Naive thymus-derived CD4-positive, alpha-beta T cell (primary cell): ENCODE measurements around the gene COMMD8. TPM values are rescaled to one million over a fixed set of nuclear protein-coding genes. Genes with fewer than 3 reads are reported as not detected.

Experiments used
- ATAC-seq: fragments of 150-1000 bp; cut with Tn5 transposase; 2 replicates; pipeline ENCODE4 v1.10.0; 2021; ENCODE audit warnings: mild to moderate bottlenecking, moderate library complexity
- CTCF ChIA-PET: fragments of 350-600 bp; sonication (Branson Sonifier 250); formaldehyde crosslinking; loops from one replicate; lab custom pipeline; 2021; ENCODE audit warnings: antibody characterized with exemption; lab: Charles Lee
- POLR2A ChIA-PET: fragments of 350-600 bp; sonication (Branson Sonifier 250); formaldehyde crosslinking; loops from one replicate; lab custom pipeline; 2021; ENCODE audit warnings: antibody characterized with exemption, inconsistent platforms; lab: Charles Lee
- DNase-seq, 9 donors: peaks; one replicate each; pipeline versions ENCODE4 v3.0.0 to v3.0.0-alpha.2; 2020 to 2022; ENCODE audit warnings: mixed read lengths in 1 of 9
- H3K27ac ChIP-seq: one replicate; pipeline ENCODE4 v1.7.0; 2013; ENCODE audit warnings: mild to moderate bottlenecking, low read depth, low read length, moderate library complexity
- H3K27me3 ChIP-seq, 2 donors: one replicate each; pipeline ENCODE4 v1.7.0; 2013; ENCODE audit warnings: low read length in 2 of 2, mild to moderate bottlenecking in 2 of 2, moderate library complexity in 2 of 2; ENCODE audit not compliant: control insufficient read depth in 2 of 2, insufficient read depth in 2 of 2
- H3K36me3 ChIP-seq, 3 experiments: 1 replicate in 2 of 3; 2 replicates in 1 of 3; pipeline ENCODE4 v1.7.0; 2013; ENCODE audit warnings: low read length in 3 of 3, mild to moderate bottlenecking in 3 of 3, moderate library complexity in 1 of 3; ENCODE audit not compliant: insufficient read depth in 3 of 3, control insufficient read depth in 2 of 3
- H3K4me1 ChIP-seq, 2 donors: one replicate each; pipeline ENCODE4 v1.7.0; 2013; ENCODE audit warnings: low read length in 2 of 2, mild to moderate bottlenecking in 2 of 2, moderate library complexity in 1 of 2; ENCODE audit not compliant: control insufficient read depth in 2 of 2, insufficient read depth in 2 of 2
- H3K4me3 ChIP-seq: 2 replicates; pipeline ENCODE4 v1.7.0; 2013; ENCODE audit warnings: mild to moderate bottlenecking, low read length
- H3K9me3 ChIP-seq, 3 experiments: 1 replicate in 2 of 3; 2 replicates in 1 of 3; pipeline ENCODE4 v1.7.0; 2013; ENCODE audit warnings: low read length in 3 of 3; ENCODE audit not compliant: control insufficient read depth in 2 of 3
- H3K27ac Mint-ChIP-seq, 9 donors: one replicate each; pipeline ENCODE4 v1.8.0; 2020 to 2022; ENCODE audit warnings: mixed read lengths in 9 of 9, mild to moderate bottlenecking in 8 of 9, moderate library complexity in 5 of 9, inconsistent platforms in 2 of 9
- H3K27me3 Mint-ChIP-seq, 5 donors: one replicate each; pipeline ENCODE4 v1.8.0; 2021 to 2022; ENCODE audit warnings: mixed read lengths in 5 of 5, mild to moderate bottlenecking in 1 of 5
- H3K36me3 Mint-ChIP-seq, 5 donors: one replicate each; pipeline ENCODE4 v1.8.0; 2020 to 2022; ENCODE audit warnings: mixed read lengths in 5 of 5, mild to moderate bottlenecking in 3 of 5, inconsistent platforms in 1 of 5
- H3K4me1 Mint-ChIP-seq, 7 donors: one replicate each; pipeline ENCODE4 v1.8.0; 2020 to 2022; ENCODE audit warnings: mixed read lengths in 7 of 7, mild to moderate bottlenecking in 3 of 7, inconsistent platforms in 1 of 7
- H3K4me3 Mint-ChIP-seq, 10 donors: one replicate each; pipeline ENCODE4 v1.8.0; 2020 to 2022; ENCODE audit warnings: mild to moderate bottlenecking in 10 of 10, mixed read lengths in 10 of 10, moderate library complexity in 6 of 10, inconsistent platforms in 2 of 10
- H3K9me3 Mint-ChIP-seq, 11 donors: one replicate each; pipeline ENCODE4 v1.8.0; 2020 to 2022; ENCODE audit warnings: mixed read lengths in 11 of 11, mild to moderate bottlenecking in 4 of 11, inconsistent platforms in 1 of 11, moderate library complexity in 1 of 11
- intact Hi-C, 2 donors: fragments of 100-400 bp; cut with micrococcal nuclease; formaldehyde crosslinking; loops; one replicate each; pipeline ENCODE4 v1.15.1; 2023
- polyA plus RNA-seq, 2 donors: library from polyadenylated mRNA; unstranded; fragments of 300-500 nt; fragmentation: Illumina TruSeq; gene quantifications; one replicate each; pipeline ENCODE4 v1.2.3, GENCODE V29; 2021
- total RNA-seq, 6 experiments: library from RNA in 5 of 6; stranded (reverse) in 5 of 6; gene quantifications; 1 replicate in 5 of 6; 2 replicates in 1 of 6; pipeline ENCODE4 v1.2.3 and lab custom pipeline; 2021 to 2026

The COMMD8 gene
- total and polyA plus RNA-seq, 7 experiments from 2014 or later = 8.4 to 48.5 (median 17.4) TPM

DNA sequence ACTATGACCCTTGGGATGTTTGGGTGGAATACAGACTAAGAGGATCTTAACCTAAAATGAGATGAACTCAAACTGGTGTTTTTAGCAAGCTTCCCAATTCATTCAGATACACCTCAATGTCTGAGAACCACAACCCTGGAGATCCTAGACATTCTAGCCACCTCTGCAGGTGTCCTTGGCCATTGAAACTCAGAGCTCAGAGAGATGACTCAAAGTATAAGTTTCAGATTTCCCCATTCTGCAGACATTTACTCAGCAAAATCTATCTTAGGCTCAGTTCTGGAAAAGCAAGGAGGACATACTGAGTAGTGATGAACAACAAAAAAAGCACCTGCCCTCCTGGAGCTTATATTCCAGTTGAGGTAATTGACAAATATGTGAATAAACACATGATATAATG, 47.8 kb downstream of the COMMD8 start:
- Mint-ChIP-seq H3K9me3 (peaks cover 0 to 2% (median 0%) of the 10 kb centered on the region in 11 donors), H3K27me3 (peaks cover 0 to 15% (median 9%) of the 10 kb centered on the region in 5 donors), H3K4me1 (no peaks in the 10 kb centered on the region), H3K36me3 (no peaks in the 10 kb centered on the region), H3K4me3 (no peak overlapping the region), H3K27ac (no peak overlapping the region)
- Histone ChIP-seq H3K27ac (no peak overlapping the region), H3K36me3 (no peaks in the 10 kb centered on the region), H3K9me3 (no peaks in the 10 kb centered on the region), H3K27me3 (no peaks in the 10 kb centered on the region), H3K4me3 (no peak overlapping the region), H3K4me1 (no peaks in the 10 kb centered on the region)
- ChIA-PET POLR2A (no interaction called here), CTCF (no interaction called here)
- intact Hi-C loops = no loop called here
- DNase-seq (no peak), ATAC-seq (no peak)

DNA sequence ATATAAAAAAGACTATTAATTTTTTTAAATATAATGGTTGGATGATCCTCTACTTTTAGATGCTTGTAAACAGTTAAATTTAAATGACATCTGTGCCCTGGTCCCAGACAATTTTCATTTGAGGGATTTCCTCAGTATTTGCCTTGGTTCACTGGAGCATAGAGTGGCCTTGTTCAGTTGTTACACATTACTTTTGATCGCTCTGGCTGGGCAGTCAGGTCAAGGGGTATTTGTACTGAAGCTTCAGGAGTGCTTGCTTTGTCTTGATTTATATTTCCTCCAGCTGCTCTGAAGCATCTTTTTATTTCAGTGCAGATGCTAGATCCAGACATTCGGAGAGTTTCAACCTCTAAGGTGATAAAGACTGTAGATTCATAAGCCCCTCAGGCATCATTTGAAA, 50.0 kb downstream of the COMMD8 start:
- no peaks in the 10 kb centered on the region for H3K9me3 ChIP-seq
- no peak overlapping the region for H3K27ac Mint-ChIP-seq
- intact Hi-C loops = no loop called here
- no peaks in the 10 kb centered on the region for H3K4me1 ChIP-seq
- no peaks in the 10 kb centered on the region for H3K27me3 ChIP-seq
- no peaks in the 10 kb centered on the region for H3K4me1 Mint-ChIP-seq
- POLR2A ChIA-PET = no interaction called here
- H3K27me3 Mint-ChIP-seq = peaks cover 2 to 18% (median 8%) of the 10 kb centered on the region in 5 donors
- no peaks in the 10 kb centered on the region for H3K36me3 ChIP-seq
- no peaks in the 10 kb centered on the region for H3K36me3 Mint-ChIP-seq
- peaks cover 0 to 2% (median 0%) of the 10 kb centered on the region in 11 donors for H3K9me3 Mint-ChIP-seq
- CTCF ChIA-PET = no interaction called here
- no peak for DNase-seq
- H3K4me3 Mint-ChIP-seq = no peak overlapping the region
- ATAC-seq = no peak
- H3K27ac ChIP-seq = no peak overlapping the region
- H3K4me3 ChIP-seq = no peak overlapping the region

DNA sequence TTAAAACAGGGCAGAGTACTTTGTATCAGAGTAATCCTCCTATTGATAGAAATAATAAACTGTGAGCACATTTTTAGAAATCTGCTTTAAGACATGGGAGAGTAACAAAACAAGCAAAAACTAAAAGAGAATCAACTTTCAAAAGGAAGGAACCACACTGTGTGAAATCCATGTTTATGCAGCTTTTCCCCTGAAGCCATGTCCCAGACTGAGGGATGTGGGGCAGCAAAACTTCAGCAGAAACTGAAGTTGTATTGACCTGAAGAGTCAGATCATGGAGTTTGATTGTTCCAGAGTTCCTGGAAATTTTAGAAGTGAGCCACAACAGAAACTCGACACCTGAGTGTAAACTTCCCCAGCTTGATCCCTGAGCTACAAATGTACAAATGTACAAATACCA, 53.2 kb downstream of the COMMD8 start:
- ChIA-PET CTCF (no interaction called here), POLR2A (no interaction called here)
- ATAC-seq = no peak
- Mint-ChIP-seq H3K27me3 (peaks cover 5 to 32% (median 14%) of the 10 kb centered on the region in 5 donors), H3K4me3 (no peak overlapping the region), H3K36me3 (no peaks in the 10 kb centered on the region), H3K4me1 (no peaks in the 10 kb centered on the region), H3K9me3 (peaks cover 0 to 3% (median 0%) of the 10 kb centered on the region in 11 donors), H3K27ac (no peak overlapping the region)
- H3K4me1 ChIP-seq = no peaks in the 10 kb centered on the region
- no peaks in the 10 kb centered on the region for H3K36me3 ChIP-seq
- intact Hi-C loops = no loop called here
- peaks cover 0 to 3% of the 10 kb centered on the region in 2 donors for H3K27me3 ChIP-seq
- no peaks in the 10 kb centered on the region for H3K9me3 ChIP-seq
- no peak overlapping the region for H3K27ac ChIP-seq
- H3K4me3 ChIP-seq = no peak overlapping the region
- no peak for DNase-seq

DNA sequence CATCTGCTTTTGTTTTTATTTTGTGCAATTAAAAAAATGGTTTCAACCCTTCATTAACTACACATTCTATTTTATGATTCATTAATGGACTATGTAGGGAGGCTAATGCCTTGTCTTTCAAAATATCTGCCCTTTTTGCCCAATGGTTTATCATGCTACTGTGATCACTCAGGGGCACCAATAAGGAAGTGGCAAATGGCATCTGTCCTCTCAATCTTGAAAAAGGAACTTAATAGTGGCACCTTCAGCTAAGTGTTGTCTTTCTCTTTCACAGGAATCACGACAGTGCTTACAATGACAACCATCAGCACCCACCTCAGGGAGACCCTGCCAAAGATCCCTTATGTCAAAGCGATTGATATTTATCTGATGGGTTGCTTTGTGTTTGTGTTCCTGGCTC, 57.1 kb downstream of the COMMD8 start:
- Histone ChIP-seq H3K27me3 (peaks cover 0 to 6% of the 10 kb centered on the region in 2 donors), H3K36me3 (no peaks in the 10 kb centered on the region), H3K4me3 (no peak overlapping the region), H3K9me3 (no peaks in the 10 kb centered on the region), H3K4me1 (no peaks in the 10 kb centered on the region), H3K27ac (no peak overlapping the region)
- no peak overlapping the region for H3K4me3 Mint-ChIP-seq
- H3K27me3 Mint-ChIP-seq = peaks cover 5 to 35% (median 14%) of the 10 kb centered on the region in 5 donors
- H3K9me3 Mint-ChIP-seq = peaks cover 0 to 1% (median 0%) of the 10 kb centered on the region in 11 donors
- DNase-seq (no peak), ATAC-seq (no peak)
- ChIA-PET CTCF (no interaction called here), POLR2A (no interaction called here)
- intact Hi-C loops = no loop called here
- H3K36me3 Mint-ChIP-seq = no peaks in the 10 kb centered on the region
- no peaks in the 10 kb centered on the region for H3K4me1 Mint-ChIP-seq
- no peak overlapping the region for H3K27ac Mint-ChIP-seq

Other genes with a start within 250 kb of the COMMD8 start
- 10 to 100 TPM in 1 of 5 experiments, 1 to 10 TPM in 4; 3.3 to 29.0 (median 6.1) TPM for gene ATP10D, start 21.6 kb upstream of the COMMD8 start, total RNA-seq
- gene ATP10D, start 21.6 kb upstream of the COMMD8 start, polyA plus RNA-seq = 1 to 10 TPM in 1 of 2 donors, under 1 TPM in 1; 0.45 to 1.7 TPM